Measurements from ENCODE around the gene PLA2G2D.

PLA2G2D gene

DNA sequence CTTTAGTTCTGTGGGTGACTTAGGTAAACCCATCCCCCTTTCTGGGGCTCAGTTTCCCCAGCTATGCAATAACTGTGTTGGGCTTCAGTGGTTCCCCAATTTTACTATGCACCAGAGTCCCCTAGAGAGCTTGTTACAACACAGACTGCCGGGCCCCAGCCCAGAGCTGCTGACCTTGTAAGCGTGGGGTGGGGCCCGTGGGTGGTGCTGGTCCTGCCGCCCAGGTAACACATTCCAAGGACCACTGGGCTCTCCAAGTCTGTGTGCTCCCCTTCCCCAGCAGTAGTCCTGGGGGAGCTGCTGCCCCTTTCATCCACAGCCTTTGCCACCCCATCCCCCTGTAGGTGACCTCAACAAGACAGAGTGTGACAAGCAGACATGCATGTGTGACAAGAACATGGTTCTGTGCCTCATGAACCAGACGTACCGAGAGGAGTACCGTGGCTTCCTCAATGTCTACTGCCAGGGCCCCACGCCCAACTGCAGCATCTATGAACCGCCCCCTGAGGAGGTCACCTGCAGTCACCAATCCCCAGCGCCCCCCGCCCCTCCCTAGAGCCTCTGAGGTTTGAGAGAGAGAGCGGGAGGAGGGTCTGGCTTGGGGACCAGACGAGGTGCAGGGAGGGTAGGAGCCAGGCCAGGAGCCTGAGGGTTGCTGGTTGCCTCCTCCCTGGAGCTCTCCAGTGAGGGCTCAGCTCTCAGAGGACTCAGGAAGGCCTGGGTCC, 28.7 kb upstream of the PLA2G2D start:
- TF ChIP-seq EZH2phosphoT487 (IDR thresholded peaks at IDR 0.05; ENCODE audit: borderline replicate concordance) = no peak
- TF ChIP-seq, protein P1, sequence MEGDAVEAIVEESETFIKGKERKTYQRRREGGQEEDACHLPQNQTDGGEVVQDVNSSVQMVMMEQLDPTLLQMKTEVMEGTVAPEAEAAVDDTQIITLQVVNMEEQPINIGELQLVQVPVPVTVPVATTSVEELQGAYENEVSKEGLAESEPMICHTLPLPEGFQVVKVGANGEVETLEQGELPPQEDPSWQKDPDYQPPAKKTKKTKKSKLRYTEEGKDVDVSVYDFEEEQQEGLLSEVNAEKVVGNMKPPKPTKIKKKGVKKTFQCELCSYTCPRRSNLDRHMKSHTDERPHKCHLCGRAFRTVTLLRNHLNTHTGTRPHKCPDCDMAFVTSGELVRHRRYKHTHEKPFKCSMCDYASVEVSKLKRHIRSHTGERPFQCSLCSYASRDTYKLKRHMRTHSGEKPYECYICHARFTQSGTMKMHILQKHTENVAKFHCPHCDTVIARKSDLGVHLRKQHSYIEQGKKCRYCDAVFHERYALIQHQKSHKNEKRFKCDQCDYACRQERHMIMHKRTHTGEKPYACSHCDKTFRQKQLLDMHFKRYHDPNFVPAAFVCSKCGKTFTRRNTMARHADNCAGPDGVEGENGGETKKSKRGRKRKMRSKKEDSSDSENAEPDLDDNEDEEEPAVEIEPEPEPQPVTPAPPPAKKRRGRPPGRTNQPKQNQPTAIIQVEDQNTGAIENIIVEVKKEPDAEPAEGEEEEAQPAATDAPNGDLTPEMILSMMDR (conservative IDR thresholded peaks at IDR 0.05; ENCODE audit: low read length) = no peak
- Histone ChIP-seq H4K20me1 (ENCODE audit: insufficient read depth, low read length, poor library complexity, severe bottlenecking) (no peaks in the 10 kb centered on the region), H3K9me3 (ENCODE audit: insufficient read depth, low read depth, low read length) (no peaks in the 10 kb centered on the region), H3K79me2 (ENCODE audit: insufficient read depth, low read length) (no peaks in the 10 kb centered on the region), H3K9me2 (replicated peaks; ENCODE audit: low read depth, low read length) (no peaks in the 10 kb centered on the region), H3F3A (ENCODE audit: low read depth) (no peaks in the 10 kb centered on the region), H3K4me3 (ENCODE audit: low read length, poor library complexity, severe bottlenecking) (no peak overlapping the region), H3K27me3 (ENCODE audit: insufficient read depth, low read length, poor library complexity, severe bottlenecking) (no peaks in the 10 kb centered on the region), H2AFZ (ENCODE audit: low read length) (no peak overlapping the region), H3K9ac (ENCODE audit: low read depth, low read length, poor library complexity, severe bottlenecking) (no peak overlapping the region), H3K4me2 (ENCODE audit: low read depth, low read length, poor library complexity, severe bottlenecking) (no peak overlapping the region), H3K36me3 (ENCODE audit: insufficient read depth, low read length) (no peaks in the 10 kb centered on the region), H3K4me1 (ENCODE audit: insufficient read depth, low read length, poor library complexity, severe bottlenecking) (peaks cover 4% of the 10 kb centered on the region)

- H3K9me2 ChIP-seq (replicated peaks; ENCODE audit: low read depth, low read length) = no peaks in the 10 kb centered on the region
- TF ChIP-seq, protein P1 (conservative IDR thresholded peaks at IDR 0.05; ENCODE audit: low read length) = no peak
- TF ChIP-seq EZH2phosphoT487 (IDR thresholded peaks at IDR 0.05; ENCODE audit: borderline replicate concordance) = no peak
- no peaks in the 10 kb centered on the region for H4K20me1 ChIP-seq (ENCODE audit: insufficient read depth, low read length, poor library complexity, severe bottlenecking)
- H3K4me1 ChIP-seq (ENCODE audit: insufficient read depth, low read length, poor library complexity, severe bottlenecking) = no peaks in the 10 kb centered on the region
- no peak overlapping the region for H3K4me2 ChIP-seq (ENCODE audit: low read depth, low read length, poor library complexity, severe bottlenecking)
- H2AFZ ChIP-seq (ENCODE audit: low read length) = no peak overlapping the region
- no peaks in the 10 kb centered on the region for H3K27me3 ChIP-seq (ENCODE audit: insufficient read depth, low read length, poor library complexity, severe bottlenecking)
- H3K79me2 ChIP-seq (ENCODE audit: insufficient read depth, low read length) = no peaks in the 10 kb centered on the region
- H3K4me3 ChIP-seq (ENCODE audit: low read length, poor library complexity, severe bottlenecking) = no peak overlapping the region
- no peak overlapping the region for H3K9ac ChIP-seq (ENCODE audit: low read depth, low read length, poor library complexity, severe bottlenecking)
- H3K9me3 ChIP-seq (ENCODE audit: insufficient read depth, low read depth, low read length) = no peaks in the 10 kb centered on the region
- H3F3A ChIP-seq (ENCODE audit: low read depth) = no peaks in the 10 kb centered on the region
- H3K36me3 ChIP-seq (ENCODE audit: insufficient read depth, low read length) = no peaks in the 10 kb centered on the region
Observed at GRCh38 chr1:20143734-20144565, 24.6 kb upstream of the PLA2G2D start.

- Histone ChIP-seq H3K4me2 (ENCODE audit: low read depth, low read length, poor library complexity, severe bottlenecking) (no peak overlapping the region), H3K79me2 (ENCODE audit: insufficient read depth, low read length) (no peaks in the 10 kb centered on the region), H3F3A (ENCODE audit: low read depth) (no peaks in the 10 kb centered on the region), H3K27me3 (ENCODE audit: insufficient read depth, low read length, poor library complexity, severe bottlenecking) (no peaks in the 10 kb centered on the region), H3K9me2 (replicated peaks; ENCODE audit: low read depth, low read length) (no peaks in the 10 kb centered on the region), H3K4me3 (ENCODE audit: low read length, poor library complexity, severe bottlenecking) (no peak overlapping the region), H4K20me1 (ENCODE audit: insufficient read depth, low read length, poor library complexity, severe bottlenecking) (no peaks in the 10 kb centered on the region), H2AFZ (ENCODE audit: low read length) (no peak overlapping the region), H3K9ac (ENCODE audit: low read depth, low read length, poor library complexity, severe bottlenecking) (no peak overlapping the region), H3K36me3 (ENCODE audit: insufficient read depth, low read length) (no peaks in the 10 kb centered on the region), H3K4me1 (ENCODE audit: insufficient read depth, low read length, poor library complexity, severe bottlenecking) (no peaks in the 10 kb centered on the region), H3K9me3 (ENCODE audit: insufficient read depth, low read depth, low read length) (no peaks in the 10 kb centered on the region)
- TF ChIP-seq, protein P1 (conservative IDR thresholded peaks at IDR 0.05; ENCODE audit: low read length) = no peak
- TF ChIP-seq EZH2phosphoT487 (IDR thresholded peaks at IDR 0.05; ENCODE audit: borderline replicate concordance) = no peak
Observed at GRCh38 chr1:20143318-20143717, 24.0 kb upstream of the PLA2G2D start.
